GM18870 (cell line): ENCODE results near the gene OOSP2.

Experiments
- ATAC-seq: cut with Tn5 transposase; IDR thresholded peaks from one replicate; pipeline ENCODE4 v1.9.1; 2021; ENCODE audit warnings: moderate library complexity; ENCODE audit not compliant: unreplicated experiment

OOSP2 gene

GRCh38 chr11:60077981-60078380, 37.8 kb downstream of the OOSP2 start:
- ATAC-seq = no peak

DNA sequence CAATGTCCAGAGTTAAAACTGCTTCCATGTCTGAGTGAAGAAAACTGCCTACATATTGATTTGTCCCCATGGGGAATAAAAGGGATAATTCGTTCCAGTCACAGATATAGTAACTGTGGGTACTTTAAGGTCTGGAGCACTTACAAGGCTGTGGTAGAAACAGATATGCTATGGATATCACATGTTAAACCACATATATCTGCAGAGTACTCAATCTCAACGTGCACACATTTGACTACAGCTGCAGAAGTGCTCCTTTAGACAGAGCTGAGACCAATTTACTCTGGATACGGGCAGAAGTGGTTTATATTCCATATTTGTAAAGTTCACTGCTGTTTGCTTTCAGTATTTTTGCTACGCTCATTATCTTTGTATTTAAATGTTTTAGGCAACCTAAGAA, 38.5 kb downstream of the OOSP2 start:
- ATAC-seq = no peak

DNA sequence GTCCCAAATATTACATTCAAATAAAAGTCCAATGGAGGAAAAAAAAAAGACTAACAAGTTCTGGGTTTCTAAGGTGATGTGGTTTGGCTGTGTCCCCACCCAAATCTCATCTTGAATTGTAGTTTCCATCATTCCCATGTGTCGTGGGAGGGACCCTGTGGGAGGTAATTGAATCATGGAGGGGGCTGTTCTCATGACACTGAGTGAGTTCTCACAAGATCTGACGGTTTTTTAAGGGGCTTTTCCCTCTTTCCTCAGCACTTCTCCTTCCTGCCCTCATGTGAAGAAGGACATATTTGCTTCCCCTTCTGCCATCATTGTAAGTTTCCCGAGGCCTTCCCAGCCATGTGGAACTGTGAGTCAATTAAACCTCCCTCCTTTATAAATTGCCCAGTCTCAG, 40.3 kb downstream of the OOSP2 start:
- no peak for ATAC-seq

DNA sequence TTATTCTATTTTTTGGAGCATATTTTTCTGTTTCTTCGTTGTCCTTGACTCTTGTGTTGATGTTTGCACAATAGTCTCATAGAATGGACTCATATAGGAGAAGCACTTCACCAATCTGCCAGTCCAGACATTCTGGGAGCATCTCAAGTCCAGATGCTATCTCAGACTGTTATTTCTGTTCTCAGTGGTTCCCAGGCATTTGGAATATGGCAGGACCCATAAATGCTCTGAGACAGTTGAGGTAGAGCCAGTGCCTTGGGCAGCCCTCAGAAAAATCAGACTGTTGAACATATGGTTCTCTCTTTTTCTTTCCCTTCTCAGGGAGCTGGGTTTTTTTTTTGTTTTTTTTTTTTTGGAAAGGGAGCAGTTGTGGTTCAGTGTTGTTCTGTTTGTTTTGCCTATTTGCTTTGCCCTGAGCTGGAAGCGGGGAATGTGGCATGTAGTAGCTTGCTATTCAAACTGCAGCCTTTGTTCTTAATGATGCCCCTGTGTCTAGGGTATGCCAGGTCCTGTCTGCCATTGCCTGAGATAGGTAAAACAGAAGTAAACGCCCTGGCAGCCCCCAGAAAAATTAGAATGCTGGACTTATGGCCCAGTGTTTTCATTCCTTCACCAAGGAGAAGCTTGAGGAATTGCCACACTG, 44.5 kb downstream of the OOSP2 start:
- ATAC-seq = no peak

DNA sequence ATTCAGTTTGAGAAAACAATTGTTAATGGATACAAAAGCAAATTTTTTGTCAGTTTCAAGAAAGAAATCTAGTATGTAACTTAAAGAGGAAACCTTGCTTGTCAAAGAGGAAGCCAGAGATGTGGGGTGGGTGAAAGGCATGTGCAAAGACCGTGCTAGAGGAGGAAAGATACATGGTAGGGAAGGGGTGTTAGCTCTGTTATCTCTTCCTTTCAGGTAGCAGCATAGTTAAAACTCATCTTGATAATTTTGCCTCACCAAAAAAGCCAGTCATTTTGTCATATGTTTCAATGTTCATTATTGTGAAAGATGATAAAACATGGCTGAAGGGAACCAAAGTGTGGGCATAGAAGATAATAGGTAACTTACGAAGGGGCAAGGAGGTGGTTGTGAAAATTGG, 45.7 kb downstream of the OOSP2 start:
- no peak for ATAC-seq

- no peak for ATAC-seq
Measured at GRCh38 chr11:60087239-60087638, 47.0 kb downstream of the OOSP2 start.

- ATAC-seq = no peak
Measured at GRCh38 chr11:60088364-60088763, 48.2 kb downstream of the OOSP2 start, which contains the start of gene MS4A2. TSS of gene MS4A2 (plus strand) at chr11:60088664. CDS start at chr11:60088766, 102 bp downstream.

DNA sequence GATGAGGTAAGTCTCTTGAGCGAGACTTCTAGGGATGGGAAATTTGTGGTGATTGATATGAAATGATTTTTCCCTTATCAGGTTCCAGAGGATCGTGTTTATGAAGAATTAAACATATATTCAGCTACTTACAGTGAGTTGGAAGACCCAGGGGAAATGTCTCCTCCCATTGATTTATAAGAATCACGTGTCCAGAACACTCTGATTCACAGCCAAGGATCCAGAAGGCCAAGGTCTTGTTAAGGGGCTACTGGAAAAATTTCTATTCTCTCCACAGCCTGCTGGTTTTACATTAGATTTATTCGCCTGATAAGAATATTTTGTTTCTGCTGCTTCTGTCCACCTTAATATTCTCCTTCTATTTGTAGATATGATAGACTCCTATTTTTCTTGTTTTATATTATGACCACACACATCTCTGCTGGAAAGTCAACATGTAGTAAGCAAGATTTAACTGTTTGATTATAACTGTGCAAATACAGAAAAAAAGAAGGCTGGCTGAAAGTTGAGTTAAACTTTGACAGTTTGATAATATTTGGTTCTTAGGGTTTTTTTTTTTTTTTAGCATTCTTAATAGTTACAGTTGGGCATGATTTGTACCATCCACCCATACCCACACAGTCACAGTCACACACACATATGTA, 55.4 kb downstream of the OOSP2 start:
- no peak for ATAC-seq

DNA sequence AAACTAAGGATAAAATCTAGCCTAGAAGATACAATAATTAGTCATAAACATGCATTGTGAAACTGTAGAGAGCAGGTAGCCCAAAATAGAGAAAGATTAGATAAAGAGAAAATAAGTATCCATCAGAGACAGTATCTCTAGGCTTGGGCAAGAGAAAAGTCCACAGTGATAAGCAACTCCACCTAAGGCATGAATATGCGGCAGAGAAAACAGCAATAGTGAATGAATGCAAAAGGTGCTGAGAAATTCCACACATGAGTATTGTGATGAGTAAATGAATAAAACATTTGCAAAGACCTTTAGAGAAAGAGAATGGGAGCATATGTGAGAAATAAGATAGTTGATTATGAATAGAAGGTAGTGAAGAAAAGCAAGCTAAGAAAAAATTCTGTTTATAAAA, 57.0 kb downstream of the OOSP2 start:
- ATAC-seq = no peak
